ENCODE results near the gene SLC13A3.

SLC13A3 gene

DNA sequence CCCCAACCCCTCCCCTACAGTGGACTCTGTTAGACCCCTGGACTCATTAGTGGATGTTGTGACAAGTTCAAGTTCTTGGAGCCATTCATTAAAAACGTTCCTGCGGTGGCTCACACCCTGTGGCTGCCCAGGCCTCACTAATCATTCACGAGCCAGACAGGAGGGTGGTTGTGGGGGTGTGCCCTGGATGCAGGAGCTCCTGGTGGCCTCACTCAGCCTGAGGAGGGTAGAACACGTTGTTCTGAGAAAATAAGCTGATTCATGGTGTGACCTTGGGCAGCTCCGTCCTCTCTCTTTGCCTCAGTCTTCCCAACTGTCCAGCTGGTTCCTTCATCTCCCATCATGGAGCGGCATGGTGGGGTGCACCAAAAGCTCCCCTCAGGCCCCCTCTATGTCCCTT lies 16.7 kb downstream of the SLC13A3 start:
- no peak for DNase-seq

GRCh38 chr20:46631874-46632446 lies 19.3 kb downstream of the SLC13A3 start:
- DNase-seq: no peak

DNA sequence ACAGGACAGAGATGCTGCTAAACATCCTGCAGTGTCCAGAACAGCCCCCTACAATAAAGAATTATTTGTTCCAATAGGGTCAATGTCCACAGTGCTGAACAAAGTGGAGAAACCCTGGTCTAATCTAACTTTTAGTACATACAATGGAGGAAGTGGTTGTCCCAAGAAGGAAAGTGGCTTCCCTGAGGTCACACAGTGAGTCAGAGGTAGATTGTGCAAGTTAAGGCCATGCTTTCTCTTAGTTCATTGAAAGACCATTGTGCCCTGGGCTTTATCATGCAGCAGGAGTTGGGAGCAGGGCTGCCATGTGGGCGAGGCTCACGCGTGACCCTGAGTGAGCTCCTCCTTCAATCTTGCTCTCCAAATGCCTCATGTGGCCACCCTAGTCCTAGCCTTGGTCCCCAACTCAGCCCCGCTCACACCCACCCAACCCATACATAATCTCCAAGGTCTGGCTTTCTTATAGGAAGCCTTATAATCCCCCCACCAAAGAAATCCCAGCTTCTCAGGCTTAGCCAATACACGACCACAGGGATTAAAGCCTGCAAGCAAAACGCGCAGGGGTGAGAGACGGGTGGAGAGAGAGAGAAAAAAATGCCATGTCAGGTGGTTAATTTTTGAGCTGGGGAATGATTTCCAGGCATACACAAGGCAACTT lies 19.9 kb downstream of the SLC13A3 start:
- DNase-seq: no peak

DNA sequence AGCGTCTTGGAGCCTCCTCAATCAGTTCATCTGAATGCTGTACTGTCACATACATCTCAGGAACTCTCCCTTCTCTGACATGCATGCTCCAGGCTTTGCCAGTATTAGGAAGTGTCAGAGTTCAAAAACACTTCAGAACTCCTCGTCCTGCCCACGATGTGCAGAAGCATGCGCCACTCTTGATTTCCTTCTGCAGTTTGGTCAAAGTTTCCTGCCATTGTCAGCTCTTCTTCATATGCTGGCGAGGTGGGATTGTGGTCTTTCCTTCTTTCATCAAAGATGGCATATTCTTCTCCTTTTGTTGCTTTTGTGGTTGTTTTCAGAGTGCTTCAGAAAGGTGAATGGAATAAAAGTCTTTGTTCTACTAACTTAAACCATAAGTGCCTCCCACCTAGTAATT lies 21.0 kb downstream of the SLC13A3 start:
- DNase-seq: no peak

DNA sequence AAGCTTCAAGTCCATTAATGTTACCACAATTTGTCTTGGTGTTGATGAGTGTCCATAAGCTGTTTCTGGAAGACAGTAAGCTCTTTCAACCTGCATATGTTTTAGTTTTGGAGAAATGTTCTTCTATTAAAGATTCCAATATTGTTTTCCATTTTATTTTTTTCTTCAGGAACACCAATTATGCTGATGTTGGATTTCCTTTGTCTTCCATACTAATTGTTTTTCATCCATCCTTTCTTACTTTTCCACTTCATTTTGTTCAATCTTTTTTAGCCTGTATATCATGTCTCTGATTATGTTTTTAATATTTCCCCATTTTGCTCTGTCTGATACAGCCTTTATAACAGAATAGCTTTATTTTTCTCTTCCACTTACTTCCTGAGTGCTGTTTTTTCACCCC lies 21.9 kb downstream of the SLC13A3 start:
- DNase-seq: no peak

- no peak for DNase-seq
Measured at GRCh38 chr20:46627234-46627633, 24.0 kb downstream of the SLC13A3 start.

GRCh38 chr20:46626758-46627157 lies 24.5 kb downstream of the SLC13A3 start:
- DNase-seq: no peak

DNA sequence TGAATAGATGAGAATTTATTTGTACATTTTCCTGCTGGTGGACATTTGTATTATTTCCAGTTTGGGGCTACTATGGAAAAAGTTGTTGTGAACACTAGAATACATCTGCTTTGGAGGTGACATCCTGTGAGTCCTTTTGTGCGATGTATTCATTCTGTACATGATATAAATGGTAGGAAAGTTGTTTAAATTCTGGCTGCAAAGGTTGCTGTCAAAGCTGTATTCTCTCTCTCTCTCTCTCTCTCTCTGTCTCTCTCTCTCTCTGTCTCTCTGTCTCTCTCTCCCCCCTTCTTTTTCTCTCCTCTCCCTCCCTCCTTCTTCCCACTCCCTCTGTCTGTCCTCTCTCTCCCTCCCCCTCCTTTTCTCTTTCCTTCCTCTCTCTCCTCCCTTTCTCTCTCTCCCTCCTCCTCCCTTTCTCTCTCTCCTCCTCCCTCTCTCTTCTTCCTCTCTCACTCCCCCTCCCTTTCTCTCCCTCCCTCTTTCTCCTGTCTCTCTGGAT lies 25.3 kb downstream of the SLC13A3 start:
- DNase-seq: no peak

GRCh38 chr20:46624946-46625345 lies 26.3 kb downstream of the SLC13A3 start:
- DNase-seq: no peak

DNA sequence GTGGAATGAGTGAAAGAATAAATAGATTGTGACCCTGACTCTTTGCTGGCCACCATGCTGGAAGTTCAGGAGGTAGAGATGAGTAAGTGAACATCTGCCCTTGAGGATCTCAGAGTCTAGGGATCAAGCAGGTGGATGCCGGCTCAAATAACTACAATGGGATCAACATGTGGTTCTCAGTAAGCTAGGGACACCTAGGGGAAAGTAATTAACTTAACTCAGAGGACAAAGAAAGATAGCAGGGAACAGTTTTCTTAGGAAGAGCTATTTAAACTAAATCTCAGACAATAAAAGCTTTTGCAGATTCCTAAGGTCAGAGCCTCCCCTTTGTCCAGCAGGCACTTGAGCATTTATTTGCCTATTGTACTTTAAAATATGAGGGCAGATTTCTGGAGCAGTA lies 29.1 kb downstream of the SLC13A3 start:
- DNase-seq: no peak

DNA sequence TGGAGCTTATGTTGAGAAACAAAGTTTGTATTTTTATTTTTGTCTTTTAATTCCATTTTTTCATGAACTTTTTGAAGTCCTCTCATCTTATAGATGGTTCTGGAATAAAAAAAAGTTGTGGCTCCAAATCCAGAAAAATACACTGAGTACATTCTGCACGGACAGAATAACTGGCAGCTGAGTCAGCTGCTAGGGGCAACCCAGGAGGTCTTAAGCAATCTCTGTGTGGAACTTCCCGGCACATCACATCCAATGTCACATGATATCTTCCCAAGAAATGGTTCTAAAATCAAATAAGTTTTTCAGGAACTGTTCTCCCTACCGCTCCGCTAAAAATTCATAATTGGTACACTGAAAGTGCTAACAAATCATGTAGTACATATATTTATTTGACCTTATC lies 29.8 kb downstream of the SLC13A3 start:
- DNase-seq: no peak

DNA sequence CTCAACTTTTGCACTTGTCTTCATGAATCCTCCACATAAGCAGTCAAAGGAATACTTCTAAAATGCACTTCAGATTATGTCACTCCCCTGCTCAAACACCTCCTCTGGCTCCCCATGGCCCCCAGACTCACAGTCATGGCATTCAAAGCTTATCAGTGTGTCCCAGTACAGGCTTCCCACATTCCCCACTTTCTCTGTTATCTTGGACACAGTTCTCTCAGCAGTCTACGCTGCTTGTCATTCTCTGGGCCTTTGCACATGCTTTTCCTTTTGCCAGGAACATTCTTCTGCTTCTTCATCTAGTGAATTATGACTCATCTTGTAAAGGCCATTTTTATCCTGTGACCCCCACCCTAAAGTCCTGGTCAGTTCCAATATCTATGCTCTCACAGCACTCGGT lies 31.8 kb downstream of the SLC13A3 start:
- DNase-seq: no peak

DNA sequence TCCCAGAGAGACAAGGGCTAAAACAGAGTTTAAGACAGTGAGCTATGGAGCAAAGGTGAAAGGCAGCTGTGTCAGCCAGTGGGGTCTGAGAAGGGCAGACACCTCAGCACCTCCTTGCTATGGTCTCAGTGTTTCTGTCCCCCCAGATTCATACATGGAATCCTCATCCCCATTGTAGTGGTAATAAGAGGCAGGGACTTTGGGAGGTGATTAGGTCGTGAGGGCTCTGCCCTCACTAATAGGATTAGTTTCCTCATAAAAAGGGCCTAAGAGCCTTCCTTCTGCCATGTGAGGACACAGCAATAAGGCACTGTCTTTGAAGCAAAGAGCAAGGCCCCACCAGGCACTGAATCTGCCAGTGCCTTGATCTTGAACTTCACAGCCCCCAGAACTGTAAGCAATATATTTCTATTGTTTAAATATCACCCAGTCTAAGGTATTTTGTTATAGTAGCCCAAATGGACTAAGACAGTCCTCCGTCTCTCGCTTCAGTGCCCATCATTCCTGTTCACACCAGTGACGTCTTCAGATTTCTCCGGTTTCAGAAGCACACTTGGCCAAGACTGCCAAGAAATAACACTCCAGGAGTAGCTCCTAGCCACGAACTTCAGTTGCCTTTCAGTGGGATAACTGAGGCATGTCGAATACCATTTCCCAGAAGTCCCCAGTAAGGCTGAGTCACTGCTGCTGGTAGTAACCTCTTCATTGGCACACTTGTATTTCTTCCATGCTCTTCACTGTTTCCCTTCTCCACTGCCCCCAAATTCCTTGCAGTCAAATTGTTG lies 32.8 kb downstream of the SLC13A3 start:
- no peak for DNase-seq

DNA sequence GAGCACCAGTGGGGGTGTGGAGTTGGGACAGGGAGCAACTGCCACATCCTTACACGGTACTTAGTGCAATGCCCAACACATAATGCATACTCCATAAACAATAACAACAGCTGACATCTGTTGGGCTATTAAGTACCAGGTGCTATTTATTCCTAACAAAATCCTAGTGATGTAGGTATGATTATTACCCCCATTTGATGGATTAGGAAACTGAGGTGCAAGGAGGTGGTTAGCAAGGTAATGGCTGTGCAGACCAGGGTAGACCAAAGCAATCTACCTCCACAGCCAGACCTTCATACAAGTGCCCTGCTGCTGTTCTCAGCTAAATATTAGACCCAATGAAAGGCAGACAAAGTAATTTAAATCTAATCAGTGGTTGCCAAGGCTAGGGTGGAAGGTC lies 36.8 kb downstream of the SLC13A3 start:
- no peak for DNase-seq

DNA sequence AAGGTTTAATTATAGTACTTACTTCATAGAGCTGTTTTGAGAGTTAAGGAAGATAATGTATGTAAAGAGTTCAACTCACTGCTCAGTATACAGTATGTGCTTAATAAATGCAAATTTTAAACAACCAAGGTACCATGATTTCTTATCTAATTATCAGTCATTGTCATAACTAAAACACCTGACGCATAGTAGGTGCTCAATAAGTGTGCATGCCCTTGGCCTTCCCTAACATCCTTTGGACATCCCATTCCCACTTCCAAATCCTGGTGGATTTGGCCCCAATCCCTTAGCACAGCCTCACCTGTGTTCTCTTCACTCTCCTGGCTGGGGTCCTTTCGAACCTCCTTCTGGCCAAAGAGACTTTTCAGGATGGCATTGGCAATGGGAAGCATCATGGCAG lies 41.1 kb downstream of the SLC13A3 start:
- no peak for DNase-seq

DNA sequence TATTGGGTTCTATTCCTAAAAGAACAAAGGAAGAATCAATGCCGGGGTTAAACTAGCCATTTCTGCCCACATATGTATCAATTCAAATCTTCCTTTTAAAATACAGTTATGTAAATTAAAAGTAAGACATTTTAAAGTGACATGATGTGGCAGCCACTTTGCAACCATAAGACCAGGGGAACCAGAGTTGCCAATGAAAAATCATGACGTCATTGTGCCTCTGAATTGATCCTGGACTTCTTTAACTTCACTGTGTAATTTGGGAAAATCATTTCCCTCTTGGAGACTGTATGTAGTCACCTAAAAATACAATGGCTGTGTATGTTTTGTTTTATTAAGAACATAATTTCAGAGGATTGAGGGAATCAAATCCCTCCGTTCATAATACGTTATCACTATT lies 42.2 kb downstream of the SLC13A3 start:
- no peak for DNase-seq

DNA sequence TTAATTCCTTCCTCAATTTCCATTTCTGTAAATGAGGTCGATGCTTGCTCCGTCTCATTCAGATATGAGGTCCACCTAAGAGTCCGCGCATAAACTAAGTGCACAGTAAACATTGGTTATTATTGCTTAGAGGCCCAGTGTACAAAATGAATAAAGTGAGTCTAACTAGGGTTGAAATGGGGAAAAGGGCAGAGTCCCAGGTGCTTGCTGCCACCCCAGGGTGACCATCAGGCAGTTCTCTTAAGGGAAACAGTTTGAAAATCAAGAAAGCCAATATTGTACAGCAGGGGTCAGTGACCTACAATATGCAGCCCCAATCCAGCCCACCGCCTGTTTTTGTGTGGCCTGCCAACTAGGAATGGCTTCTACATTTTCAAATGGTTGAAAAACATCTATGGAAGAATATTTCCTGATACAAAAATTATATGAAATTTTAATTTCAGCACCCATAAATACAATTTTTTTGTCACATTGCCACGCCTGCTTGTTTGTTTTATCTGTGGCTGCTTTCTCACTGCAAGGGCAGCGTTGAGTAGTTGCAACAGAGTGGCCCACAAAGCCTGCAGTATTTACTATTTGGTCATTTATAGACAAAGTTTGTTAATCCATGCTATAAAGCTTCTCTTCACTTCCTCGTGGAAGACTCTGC lies 43.3 kb downstream of the SLC13A3 start:
- DNase-seq: no peak

DNA sequence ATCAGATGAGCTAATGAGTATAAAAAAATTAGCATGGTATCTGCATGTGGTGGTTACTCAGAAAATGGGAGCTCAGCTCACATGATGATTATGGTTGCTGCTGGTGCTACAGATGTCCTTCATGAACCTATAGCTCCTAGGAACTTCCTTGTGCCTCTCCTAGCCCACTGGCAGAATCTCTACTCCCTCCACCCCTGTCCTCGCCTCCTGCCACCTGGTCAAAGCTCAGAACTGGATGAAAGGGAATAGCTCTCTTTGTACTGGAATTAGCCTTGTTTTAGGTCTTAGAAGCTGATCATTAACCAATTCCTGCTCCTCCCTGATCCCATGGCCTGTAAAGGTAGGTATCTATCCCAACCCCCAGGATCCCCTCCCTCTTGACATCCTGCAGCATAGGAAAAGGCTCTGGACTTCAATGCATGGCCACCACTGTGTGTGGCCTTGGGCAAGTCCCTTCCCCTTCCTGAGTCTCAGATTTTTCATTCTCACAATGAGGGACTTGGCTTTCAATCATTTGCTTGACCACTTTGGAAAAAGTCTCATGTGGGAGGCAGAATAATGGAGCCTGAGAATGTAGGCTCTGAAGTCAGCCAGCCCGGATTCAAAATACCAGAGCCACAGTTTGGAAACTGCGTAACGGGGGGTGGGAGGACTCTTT lies 43.9 kb downstream of the SLC13A3 start:
- DNase-seq: no peak

DNA sequence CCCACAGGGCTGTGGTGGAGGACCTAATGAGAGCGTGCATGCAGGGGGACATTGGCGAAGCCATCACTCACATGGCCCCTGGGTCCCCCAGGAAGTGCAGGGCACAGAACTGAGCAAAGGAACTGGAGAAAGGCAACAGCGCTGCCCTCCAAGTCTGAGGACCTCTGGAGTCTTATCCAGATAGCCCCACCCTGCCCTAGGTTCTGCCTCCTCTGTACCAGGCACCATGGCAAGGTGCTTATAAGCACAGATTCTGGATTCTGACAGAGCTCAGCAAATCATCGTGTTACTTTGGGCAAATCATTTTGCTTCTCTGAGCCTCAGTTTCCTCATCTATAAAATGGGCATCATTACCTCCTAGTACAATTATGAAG lies 44.5 kb downstream of the SLC13A3 start:
- DNase-seq: no peak

DNA sequence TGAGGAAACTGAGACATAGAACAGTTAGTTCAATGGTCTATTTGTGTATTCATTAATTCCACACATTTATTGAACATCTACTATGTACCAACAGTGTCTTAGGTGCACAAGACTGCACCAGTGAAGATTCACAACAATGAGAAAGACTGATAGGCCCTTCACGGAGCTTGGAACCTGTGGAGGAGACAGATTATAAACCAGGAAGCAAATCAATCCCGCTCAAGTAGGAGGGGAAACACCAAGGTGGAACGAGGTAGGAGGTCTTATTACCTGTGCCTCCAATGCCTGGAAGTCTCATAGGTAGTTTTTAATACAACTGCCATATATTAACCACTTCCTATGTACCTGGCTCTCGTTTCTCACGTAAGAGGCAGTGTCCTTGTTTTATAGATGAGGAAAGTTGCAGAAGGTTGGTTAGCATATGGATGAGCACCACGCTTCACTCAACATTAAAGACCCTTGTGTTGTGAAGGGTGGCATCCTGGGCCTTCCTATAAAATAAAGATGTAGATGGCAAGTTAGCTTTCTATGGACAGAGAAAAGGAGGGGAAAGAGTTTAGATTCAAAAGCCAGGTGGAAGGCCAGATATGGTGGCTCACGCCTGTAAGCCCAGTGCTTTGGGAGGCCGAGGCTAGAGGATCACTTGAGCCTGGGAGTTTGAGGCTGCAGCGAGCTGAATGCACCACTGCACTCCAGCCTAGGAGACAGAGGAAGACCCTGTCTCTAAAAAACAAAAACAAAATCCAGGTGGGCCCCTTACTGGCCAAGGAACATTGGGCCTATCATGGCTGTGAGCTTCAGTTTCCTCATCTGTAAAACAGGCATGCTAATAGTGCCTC lies 45.1 kb downstream of the SLC13A3 start:
- DNase-seq: no peak

DNA sequence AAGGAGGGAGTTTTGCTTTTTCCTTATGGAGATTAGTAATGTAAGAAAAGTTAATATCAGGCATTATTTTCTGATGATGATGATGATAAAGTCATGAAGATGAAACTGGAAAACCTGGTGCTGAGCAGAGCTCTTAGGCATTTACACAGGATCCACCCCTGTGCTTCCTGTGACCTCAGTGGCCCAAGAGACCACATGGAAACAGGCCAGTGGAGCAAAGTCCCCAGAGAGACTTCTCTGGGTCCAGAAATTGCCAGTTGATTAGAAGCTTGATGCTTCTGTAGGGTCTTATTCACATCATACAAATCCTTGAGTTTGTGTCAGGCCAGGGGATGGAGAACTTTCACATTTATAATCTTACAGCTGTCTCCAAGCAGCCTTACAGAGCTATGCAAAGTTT lies 46.1 kb downstream of the SLC13A3 start:
- DNase-seq: no peak

DNA sequence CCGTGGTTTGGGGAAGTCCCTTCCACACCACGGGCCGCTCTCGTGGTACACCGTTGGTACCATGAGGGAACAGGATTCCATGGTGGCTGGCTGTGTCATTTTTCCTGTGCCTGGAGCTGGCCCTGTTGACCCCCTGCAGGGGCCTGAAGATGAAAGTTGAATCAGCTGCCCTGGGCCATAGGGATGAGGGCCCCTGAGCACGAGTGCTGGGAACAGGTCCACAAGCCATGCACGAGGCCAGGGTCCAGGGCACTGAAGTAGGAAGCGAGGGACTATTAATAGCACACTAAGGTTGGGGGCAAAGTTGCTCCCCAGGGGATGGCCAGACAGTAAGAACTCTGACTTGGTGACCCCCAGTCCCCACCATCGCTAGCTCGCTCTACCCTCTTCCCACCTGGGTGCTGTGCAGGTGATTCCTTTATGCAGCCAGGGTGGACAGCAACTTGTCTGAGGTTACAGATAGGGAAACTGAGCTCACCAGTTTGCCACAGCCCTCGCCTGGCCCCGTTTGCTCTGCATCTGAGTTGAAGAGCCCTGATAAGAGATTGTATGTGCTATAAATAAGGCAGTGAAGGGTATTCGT lies 46.6 kb downstream of the SLC13A3 start:
- no peak for DNase-seq

Data from NCI-H1436 (cell line).